H9 (cell line): ENCODE data around the gene SLC12A5. TPM values are rescaled to one million over a fixed set of nuclear protein-coding genes. Genes with fewer than 3 reads are reported as not detected.

Experiments used
- DNase-seq: peaks from one replicate; pipeline ENCODE4 v3.0.0-alpha.2; 2017
- H2AFZ ChIP-seq: one replicate; pipeline ENCODE4 v1.6.1; 2013; ENCODE audit warnings: mild to moderate bottlenecking, low read length, control low read depth, moderate library complexity
- H2AK5ac ChIP-seq: 2 replicates; pipeline ENCODE4 v1.6.1; 2013; ENCODE audit warnings: low read length, control low read depth, mixed read lengths; ENCODE audit not compliant: insufficient read length
- H2BK120ac ChIP-seq: one replicate; pipeline ENCODE4 v1.6.1; 2013; ENCODE audit warnings: low read depth, mild to moderate bottlenecking, low read length, control low read depth, inconsistent platforms; ENCODE audit not compliant: poor library complexity, severe bottlenecking
- H2BK12ac ChIP-seq: 2 replicates; pipeline ENCODE4 v1.6.1; 2013; ENCODE audit warnings: low read length, control low read depth, mixed read lengths, low read depth; ENCODE audit not compliant: insufficient read length
- H2BK15ac ChIP-seq: 2 replicates; pipeline ENCODE4 v1.6.1; 2013; ENCODE audit warnings: low read depth, low read length, control low read depth
- H2BK20ac ChIP-seq: one replicate; pipeline ENCODE4 v1.6.1; 2013; ENCODE audit warnings: low read depth, mild to moderate bottlenecking, low read length, control low read depth, inconsistent platforms; ENCODE audit not compliant: poor library complexity, severe bottlenecking
- H2BK5ac ChIP-seq: 2 replicates; pipeline ENCODE4 v1.6.1; 2013; ENCODE audit warnings: low read length, control low read depth, mixed read lengths; ENCODE audit not compliant: insufficient read length
- H3K14ac ChIP-seq: 2 replicates; pipeline ENCODE4 v1.6.1; 2013; ENCODE audit warnings: low read length, control low read depth; ENCODE audit not compliant: insufficient read depth
- H3K18ac ChIP-seq: 2 replicates; pipeline ENCODE4 v1.6.1; 2013; ENCODE audit warnings: low read depth, mild to moderate bottlenecking, mixed read lengths, low read length, control low read depth; ENCODE audit not compliant: insufficient read length
- H3K23ac ChIP-seq: 2 replicates; pipeline ENCODE4 v1.6.1; 2013; ENCODE audit warnings: low read length, control low read depth, mixed read lengths, low read depth; ENCODE audit not compliant: insufficient read length
- H3K23me2 ChIP-seq: 2 replicates; pipeline ENCODE4 v1.6.1; 2013; ENCODE audit warnings: low read depth, mild to moderate bottlenecking, mixed read lengths, low read length, control low read depth; ENCODE audit not compliant: insufficient read length, poor library complexity, severe bottlenecking
- H3K27ac ChIP-seq: 2 replicates; pipeline ENCODE4 v1.5.1; 2013; ENCODE audit warnings: low read length, control low read depth, mixed read lengths, low read depth; ENCODE audit not compliant: insufficient read length
- H3K27me3 ChIP-seq: 2 replicates; pipeline ENCODE4 v1.6.1; 2013; ENCODE audit warnings: low read length, control low read depth, inconsistent platforms; ENCODE audit not compliant: insufficient read depth
- H3K4ac ChIP-seq: 2 replicates; pipeline ENCODE4 v1.6.1; 2013; ENCODE audit warnings: low read depth, mild to moderate bottlenecking, control low read depth, inconsistent platforms, low read length, moderate library complexity
- H3K4me1 ChIP-seq: 2 replicates; pipeline ENCODE4 v1.6.1; 2013; ENCODE audit warnings: low read length, control low read depth, inconsistent platforms; ENCODE audit not compliant: insufficient read depth
- H3K4me2 ChIP-seq: 2 replicates; pipeline ENCODE4 v1.6.1; 2013; ENCODE audit warnings: low read length, control low read depth, mixed read lengths; ENCODE audit not compliant: insufficient read length, insufficient read depth
- H3K56ac ChIP-seq: 2 replicates; pipeline ENCODE4 v1.6.1; 2013; ENCODE audit warnings: low read depth, mild to moderate bottlenecking, mixed read lengths, low read length, control low read depth; ENCODE audit not compliant: insufficient read length
- H3K79me1 ChIP-seq: 2 replicates; pipeline ENCODE4 v1.6.1; 2013; ENCODE audit warnings: low read depth, mild to moderate bottlenecking, moderate library complexity, low read length, control low read depth, inconsistent platforms; ENCODE audit not compliant: insufficient read depth, poor library complexity, severe bottlenecking
- H3K79me2 ChIP-seq: 2 replicates; pipeline ENCODE4 v1.6.1; 2013; ENCODE audit warnings: low read length, control low read depth, inconsistent platforms; ENCODE audit not compliant: insufficient read depth
- H3K9ac ChIP-seq: 2 replicates; pipeline ENCODE4 v1.6.1; 2013; ENCODE audit warnings: low read length, control low read depth, mixed read lengths; ENCODE audit not compliant: insufficient read length; ENCODE audit errors: extremely low read depth
- H3K9me3 ChIP-seq: one replicate; pipeline ENCODE4 v1.6.1; 2013; ENCODE audit warnings: low read depth, low read length, inconsistent platforms; ENCODE audit not compliant: control insufficient read depth
- H3T11ph ChIP-seq: one replicate; pipeline ENCODE4 v1.6.1; 2013; ENCODE audit warnings: mild to moderate bottlenecking, low read length, control low read depth, inconsistent platforms
- H4K20me1 ChIP-seq: one replicate; pipeline ENCODE4 v1.6.1; 2013; ENCODE audit not compliant: control insufficient read depth, insufficient read length, insufficient read depth
- H4K5ac ChIP-seq: 2 replicates; pipeline ENCODE4 v1.6.1; 2013; ENCODE audit warnings: low read depth, mild to moderate bottlenecking, mixed read lengths, low read length, control low read depth; ENCODE audit not compliant: insufficient read length
- H4K8ac ChIP-seq: replicated peaks from 2 replicates; pipeline ENCODE4 v1.6.1; 2013; ENCODE audit warnings: low read length, control low read depth, mixed read lengths, low read depth; ENCODE audit not compliant: insufficient read length
- H4K91ac ChIP-seq: 2 replicates; pipeline ENCODE4 v1.6.1; 2013; ENCODE audit warnings: low read depth, mild to moderate bottlenecking, moderate library complexity, mixed read lengths, low read length, control low read depth; ENCODE audit not compliant: insufficient read length
- H3K27ac Mint-ChIP-seq, 3 experiments: 2 replicates in 2 of 3; 3 replicates in 1 of 3; pipeline ENCODE4 v1.8.0; 2020 to 2021; ENCODE audit warnings: mixed read lengths in 3 of 3, mild to moderate bottlenecking in 1 of 3, moderate library complexity in 1 of 3
- H3K27me3 Mint-ChIP-seq: 2 replicates; pipeline ENCODE4 v1.8.0; 2021; ENCODE audit warnings: low read depth, mild to moderate bottlenecking, moderate library complexity, mixed read lengths
- H3K36me3 Mint-ChIP-seq, 3 experiments: 2 replicates in 2 of 3; 3 replicates in 1 of 3; pipeline ENCODE4 v1.8.0; 2020 to 2021; ENCODE audit warnings: low read depth in 3 of 3, mixed read lengths in 3 of 3; ENCODE audit not compliant: insufficient read depth in 1 of 3
- H3K4me1 Mint-ChIP-seq, 2 experiments: 2 replicates each; pipeline ENCODE4 v1.8.0; 2020; ENCODE audit warnings: mixed read lengths in 2 of 2
- H3K4me3 Mint-ChIP-seq, 2 experiments: 2 replicates in 1 of 2; 3 replicates in 1 of 2; pipeline ENCODE4 v1.8.0; 2020 to 2021; ENCODE audit warnings: mild to moderate bottlenecking in 2 of 2, mixed read lengths in 2 of 2, moderate library complexity in 1 of 2
- H3K9me3 Mint-ChIP-seq, 2 experiments: 2 replicates in 1 of 2; 3 replicates in 1 of 2; pipeline ENCODE4 v1.8.0; 2020; ENCODE audit warnings: mild to moderate bottlenecking in 2 of 2, mixed read lengths in 2 of 2, moderate library complexity in 1 of 2
- WGBS: extraction: QIAGEN DNeasy Blood & Tissue Kit; methylation state at CpG from one replicate; pipeline ENCODE4 v1.1.7; 2013; ENCODE audit warnings: missing lambda C conversion rate, low lambda C conversion rate, mixed read lengths; ENCODE audit not compliant: insufficient read length; ENCODE audit errors: extremely low coverage; 5-methylcytosine and 5-hydroxymethylcytosine counted together
- total RNA-seq: library from RNA; stranded (reverse); gene quantifications from 2 replicates; pipeline ENCODE4 v1.2.1, GENCODE V29; 2021
- TF ChIP-seq, protein P1 (sequence below): fragments of 200-600 bp; sonication (generic); conservative IDR thresholded peaks from 3 replicates; pipeline ENCODE4 v1.8.0; 2021; ENCODE audit warnings: antibody characterized with exemption, mild to moderate bottlenecking

Gene SLC12A5
- total RNA-seq, 1 experiment from 2014 or later, result 8.7 TPM

DNA sequence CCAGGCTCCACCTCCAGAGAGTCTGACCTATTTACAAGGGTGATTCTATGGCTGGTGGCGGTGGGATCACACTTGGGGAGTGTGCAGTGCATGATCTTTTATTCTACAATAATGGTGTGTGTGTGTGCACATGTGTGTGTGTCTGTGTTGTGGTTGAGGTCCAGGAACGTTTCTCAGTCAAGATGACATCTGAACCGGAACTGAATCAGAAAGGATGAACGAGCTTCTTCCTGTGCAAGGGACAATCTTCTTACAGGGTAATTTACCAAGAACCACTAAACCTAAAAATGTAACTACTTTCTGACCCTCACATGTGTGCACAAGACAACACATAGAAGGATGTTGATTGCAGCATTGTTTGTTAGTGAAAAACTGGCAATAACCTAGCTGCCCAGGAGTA lies 11.7 kb upstream of the SLC12A5 start:
- Histone ChIP-seq H2BK15ac (no peak overlapping the region), H2AK5ac (no peak overlapping the region), H3K4me1 (peaks cover 4% of the 10 kb centered on the region; the same call in 1 of the 2 replicates), H4K91ac (no peak overlapping the region), H3K4ac (no peak overlapping the region), H4K20me1 (no peaks in the 10 kb centered on the region), H3K4me2 (no peak overlapping the region), H2BK12ac (no peak overlapping the region), H2BK5ac (no peak overlapping the region), H3K79me2 (no peaks in the 10 kb centered on the region), H3K56ac (no peak overlapping the region), H3K9me3 (no peaks in the 10 kb centered on the region), H3K27me3 (no peaks in the 10 kb centered on the region; the same call in 1 of the 2 replicates), H3K14ac (no peak overlapping the region), H2AFZ (no peak overlapping the region), H3T11ph (no peak overlapping the region), H3K27ac (no peak overlapping the region), H2BK120ac (no peak overlapping the region), H3K9ac (no peak overlapping the region), H3K23me2 (peaks cover 7% of the 10 kb centered on the region), H2BK20ac (no peak overlapping the region), H3K79me1 (no peaks in the 10 kb centered on the region), H4K8ac (no peak overlapping the region), H4K5ac (no peak overlapping the region), H3K18ac (no peak overlapping the region), H3K23ac (no peak overlapping the region)
- peaks cover 0 to 3% of the 10 kb centered on the region in 2 experiments; a peak in 1 of 5 replicates for H3K9me3 Mint-ChIP-seq
- peaks cover 16 to 24% of the 10 kb centered on the region in 2 experiments for H3K4me1 Mint-ChIP-seq
- peaks cover 17% of the 10 kb centered on the region for H3K27me3 Mint-ChIP-seq
- DNase-seq, result no peak
- no peak overlapping the region for H3K27ac Mint-ChIP-seq
- TF ChIP-seq, protein P1, sequence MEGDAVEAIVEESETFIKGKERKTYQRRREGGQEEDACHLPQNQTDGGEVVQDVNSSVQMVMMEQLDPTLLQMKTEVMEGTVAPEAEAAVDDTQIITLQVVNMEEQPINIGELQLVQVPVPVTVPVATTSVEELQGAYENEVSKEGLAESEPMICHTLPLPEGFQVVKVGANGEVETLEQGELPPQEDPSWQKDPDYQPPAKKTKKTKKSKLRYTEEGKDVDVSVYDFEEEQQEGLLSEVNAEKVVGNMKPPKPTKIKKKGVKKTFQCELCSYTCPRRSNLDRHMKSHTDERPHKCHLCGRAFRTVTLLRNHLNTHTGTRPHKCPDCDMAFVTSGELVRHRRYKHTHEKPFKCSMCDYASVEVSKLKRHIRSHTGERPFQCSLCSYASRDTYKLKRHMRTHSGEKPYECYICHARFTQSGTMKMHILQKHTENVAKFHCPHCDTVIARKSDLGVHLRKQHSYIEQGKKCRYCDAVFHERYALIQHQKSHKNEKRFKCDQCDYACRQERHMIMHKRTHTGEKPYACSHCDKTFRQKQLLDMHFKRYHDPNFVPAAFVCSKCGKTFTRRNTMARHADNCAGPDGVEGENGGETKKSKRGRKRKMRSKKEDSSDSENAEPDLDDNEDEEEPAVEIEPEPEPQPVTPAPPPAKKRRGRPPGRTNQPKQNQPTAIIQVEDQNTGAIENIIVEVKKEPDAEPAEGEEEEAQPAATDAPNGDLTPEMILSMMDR, result no peak
- WGBS, result no CpG with 5 or more reads among the region's 4 CpGs
- no peak overlapping the region for H3K4me3 Mint-ChIP-seq
- H3K36me3 Mint-ChIP-seq, result peaks cover 0 to 4% (median 2%) of the 10 kb centered on the region in 3 experiments; a peak in 1 of 7 replicates
